Muscle layer of duodenum (tissue), 2 donors: ENCODE data around the gene TEC.

ENCODE experiments used
- H3K27ac ChIP-seq: one replicate; pipeline ENCODE4 v1.7.0; 2013; ENCODE audit warnings: mild to moderate bottlenecking, low read length
- H3K27me3 ChIP-seq: one replicate; pipeline ENCODE4 v1.7.0; 2013; ENCODE audit warnings: low read depth, mild to moderate bottlenecking, control low read depth, low read length
- H3K36me3 ChIP-seq, 2 donors: one replicate each; pipeline ENCODE4 v1.7.0; 2013; ENCODE audit warnings: low read length in 2 of 2, control low read depth in 1 of 2, mild to moderate bottlenecking in 1 of 2; ENCODE audit not compliant: insufficient read depth in 2 of 2, control insufficient read depth in 1 of 2
- H3K4me1 ChIP-seq, 2 donors: one replicate each; pipeline ENCODE4 v1.7.0; 2013; ENCODE audit warnings: low read length in 2 of 2, mild to moderate bottlenecking in 2 of 2, control low read depth in 1 of 2, moderate library complexity in 1 of 2; ENCODE audit not compliant: insufficient read depth in 2 of 2, control insufficient read depth in 1 of 2
- H3K4me3 ChIP-seq, 2 donors: one replicate each; pipeline ENCODE4 v1.7.0; 2013; ENCODE audit warnings: low read length in 2 of 2, low read depth in 1 of 2, mild to moderate bottlenecking in 1 of 2
- H3K9me3 ChIP-seq, 2 donors: one replicate each; pipeline ENCODE4 v1.7.0; 2013; ENCODE audit warnings: low read length in 2 of 2, control low read depth in 1 of 2, mild to moderate bottlenecking in 1 of 2; ENCODE audit not compliant: control insufficient read depth in 1 of 2
- donor health status: healthy.

The TEC gene

DNA sequence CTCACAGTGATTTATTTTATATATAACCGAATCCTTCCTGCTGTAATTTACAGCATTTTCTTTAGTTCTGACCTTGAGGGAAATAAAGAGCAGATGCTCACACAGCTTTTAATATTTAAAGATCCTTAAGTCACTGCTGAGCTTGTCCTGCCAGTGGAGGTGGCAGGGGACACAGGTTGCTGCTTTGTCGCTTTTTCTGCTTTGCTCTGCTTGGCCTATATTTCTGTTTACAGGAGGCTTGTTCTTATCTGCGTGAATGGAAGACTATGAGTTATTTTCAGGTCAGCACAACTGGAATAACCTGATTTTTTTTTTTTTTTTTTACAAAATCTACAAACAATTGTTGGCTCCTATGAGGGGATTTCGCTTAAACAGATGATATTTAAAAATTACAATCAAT lies 137.9 kb downstream of the TEC start:
- H3K27ac ChIP-seq = no peak overlapping the region
- H3K27me3 ChIP-seq = no peaks in the 10 kb centered on the region
- H3K4me1 ChIP-seq = peaks cover 4 to 6% of the 10 kb centered on the region in 2 donors

DNA sequence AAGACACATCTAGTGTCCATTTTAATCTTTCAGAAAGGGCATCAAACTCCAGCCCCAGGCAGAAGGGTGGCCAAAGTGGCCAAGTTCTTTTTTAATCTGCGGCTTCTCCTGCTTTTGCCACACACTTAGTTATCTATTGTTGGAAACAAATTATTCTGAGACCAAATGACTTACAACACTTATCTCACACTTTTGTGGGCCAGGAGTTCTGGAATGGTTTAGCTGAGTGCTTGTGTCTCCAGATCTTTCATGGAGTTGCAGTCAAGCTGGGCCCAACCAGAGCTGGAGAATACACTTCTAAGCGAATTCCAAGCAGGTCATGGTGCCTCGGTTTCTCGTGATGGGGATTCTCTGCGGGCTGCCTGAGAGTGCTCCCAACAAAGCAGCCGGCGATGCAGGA lies 139.5 kb downstream of the TEC start:
- Histone ChIP-seq H3K9me3 (no peaks in the 10 kb centered on the region), H3K27me3 (no peaks in the 10 kb centered on the region), H3K36me3 (no peaks in the 10 kb centered on the region), H3K4me1 (peaks cover 4 to 6% of the 10 kb centered on the region in 2 donors), H3K4me3 (no peak overlapping the region), H3K27ac (no peak overlapping the region)

More for the DNA sequence above, 137.9 kb downstream of the TEC start:
- no peaks in the 10 kb centered on the region for H3K9me3 ChIP-seq
- peaks cover 0 to 10% of the 10 kb centered on the region in 2 donors for H3K36me3 ChIP-seq
- H3K4me3 ChIP-seq = no peak overlapping the region

DNA sequence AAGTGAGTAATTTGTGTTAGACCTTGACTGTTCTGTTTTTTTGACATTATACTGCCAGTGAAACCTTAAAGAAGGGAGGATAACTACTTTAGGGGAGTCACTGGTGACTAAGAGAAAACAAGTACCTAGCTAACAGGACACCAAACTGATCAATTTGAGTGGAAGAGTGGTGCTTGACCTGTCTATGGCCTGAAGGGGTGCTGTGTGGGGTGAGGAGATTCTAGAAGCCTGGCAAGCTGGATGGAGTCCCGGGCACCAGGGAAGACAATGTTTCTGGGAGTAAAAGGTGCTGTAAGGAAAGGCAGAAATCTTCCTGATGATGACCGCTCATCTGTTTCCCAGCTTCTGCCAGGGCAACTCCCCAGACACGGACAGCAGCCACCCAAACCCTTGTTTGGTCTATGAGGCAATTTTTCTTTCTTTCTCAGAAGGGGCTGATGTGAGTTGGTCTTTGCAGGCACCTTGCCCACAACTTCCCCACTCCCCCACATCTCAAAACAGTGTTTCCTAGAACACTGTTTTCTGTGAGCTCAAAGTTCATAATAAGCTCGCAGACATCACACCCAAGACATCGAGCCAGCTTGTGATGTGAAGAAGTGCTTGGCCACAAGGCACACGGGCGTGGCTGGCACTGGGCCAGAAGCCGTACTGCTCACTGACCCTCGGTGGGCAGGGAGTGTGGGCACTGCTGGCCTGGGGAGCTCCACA lies 140.2 kb downstream of the TEC start:
- no peaks in the 10 kb centered on the region for H3K36me3 ChIP-seq
- peaks cover 4 to 6% of the 10 kb centered on the region in 2 donors for H3K4me1 ChIP-seq
- H3K4me3 ChIP-seq = no peak overlapping the region
- no peaks in the 10 kb centered on the region for H3K9me3 ChIP-seq
- no peaks in the 10 kb centered on the region for H3K27me3 ChIP-seq
- H3K27ac ChIP-seq = no peak overlapping the region

DNA sequence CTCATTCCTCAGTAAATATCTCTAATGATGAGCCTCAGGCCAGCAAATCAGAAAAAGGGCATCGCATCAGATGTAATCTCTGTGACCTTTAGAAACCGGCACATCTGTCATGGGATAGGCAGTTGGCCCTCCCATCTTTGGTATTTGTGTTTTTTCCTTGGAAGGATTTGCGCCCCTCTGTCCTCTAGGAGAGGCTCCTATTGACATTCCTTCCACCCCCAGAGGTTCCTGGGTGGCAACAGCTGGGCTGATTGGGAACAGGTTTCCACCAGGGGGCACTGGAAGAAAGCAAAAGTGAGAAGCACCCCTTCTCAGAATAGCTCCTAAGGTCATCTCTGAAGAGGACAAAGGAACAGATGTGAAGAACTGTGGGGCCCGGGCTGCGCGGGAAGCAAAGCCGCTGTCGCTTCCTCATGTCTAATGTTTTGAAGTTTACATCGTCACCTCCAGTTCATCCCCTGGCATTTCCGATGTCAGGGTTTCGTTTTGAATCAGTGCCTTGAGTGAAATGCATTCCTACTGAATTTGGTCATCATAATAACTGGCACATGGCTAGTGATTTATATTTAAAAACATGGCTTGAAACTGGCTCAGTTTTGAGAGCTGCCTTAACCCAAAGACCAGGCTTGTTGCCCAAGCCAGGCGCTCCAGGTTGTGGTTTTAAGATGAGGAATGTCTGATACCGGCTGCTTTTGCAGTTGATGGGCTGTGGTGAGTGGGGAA lies 141.8 kb downstream of the TEC start:
- no peaks in the 10 kb centered on the region for H3K27me3 ChIP-seq
- no peaks in the 10 kb centered on the region for H3K9me3 ChIP-seq
- H3K36me3 ChIP-seq = no peaks in the 10 kb centered on the region
- H3K4me1 ChIP-seq = peaks cover 4 to 6% of the 10 kb centered on the region in 2 donors
- H3K4me3 ChIP-seq = peak overlapping the region; percentile 37 to 47
- no peak overlapping the region for H3K27ac ChIP-seq

DNA sequence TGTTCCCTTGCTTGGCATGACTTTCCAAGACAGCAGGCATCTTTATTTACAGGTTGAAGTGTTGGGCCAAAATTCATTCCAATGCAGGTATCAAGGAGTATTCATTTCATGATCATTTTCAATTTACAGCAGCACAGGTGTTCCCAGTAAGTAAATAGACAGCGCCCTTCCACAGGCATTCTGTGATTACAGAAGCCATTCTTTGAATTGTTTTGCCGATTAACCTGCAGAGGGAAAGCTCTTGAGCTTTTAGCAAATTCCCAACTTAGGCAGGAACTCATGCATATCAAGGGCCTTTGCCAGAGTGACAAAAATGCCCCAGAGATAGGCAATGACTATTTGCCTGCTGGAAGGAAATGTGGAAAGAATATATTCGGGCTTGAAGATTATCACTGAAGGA lies 142.4 kb downstream of the TEC start:
- no peaks in the 10 kb centered on the region for H3K27me3 ChIP-seq
- H3K27ac ChIP-seq = no peak overlapping the region
- no peaks in the 10 kb centered on the region for H3K9me3 ChIP-seq
- H3K4me1 ChIP-seq = peaks cover 4 to 6% of the 10 kb centered on the region in 2 donors
- H3K36me3 ChIP-seq = no peaks in the 10 kb centered on the region
- peak overlapping the region in 1 of 2 donors; percentile 37 for H3K4me3 ChIP-seq

DNA sequence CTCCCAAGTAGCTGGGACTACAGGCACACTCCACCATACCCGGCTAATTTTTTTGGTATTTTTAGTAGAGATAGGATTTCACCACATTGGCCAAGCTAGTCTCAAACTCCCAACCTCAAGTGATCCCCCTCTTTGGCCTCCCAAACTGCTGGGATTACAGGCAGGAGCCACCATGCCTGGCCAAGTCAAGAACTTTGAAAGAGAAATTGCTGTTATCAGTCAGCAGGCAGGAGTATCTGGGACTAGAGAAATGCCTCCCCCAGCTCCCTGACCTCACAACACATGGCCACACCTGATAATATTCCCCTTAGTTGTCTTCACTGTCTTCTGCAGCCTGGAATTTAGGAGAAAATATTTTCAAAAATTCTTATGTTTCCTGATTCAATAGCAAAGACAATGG lies 143.0 kb downstream of the TEC start:
- H3K27me3 ChIP-seq = no peaks in the 10 kb centered on the region
- H3K9me3 ChIP-seq = no peaks in the 10 kb centered on the region
- H3K4me1 ChIP-seq = peaks cover 4 to 6% of the 10 kb centered on the region in 2 donors
- H3K36me3 ChIP-seq = no peaks in the 10 kb centered on the region
- no peak overlapping the region for H3K4me3 ChIP-seq
- no peak overlapping the region for H3K27ac ChIP-seq

DNA sequence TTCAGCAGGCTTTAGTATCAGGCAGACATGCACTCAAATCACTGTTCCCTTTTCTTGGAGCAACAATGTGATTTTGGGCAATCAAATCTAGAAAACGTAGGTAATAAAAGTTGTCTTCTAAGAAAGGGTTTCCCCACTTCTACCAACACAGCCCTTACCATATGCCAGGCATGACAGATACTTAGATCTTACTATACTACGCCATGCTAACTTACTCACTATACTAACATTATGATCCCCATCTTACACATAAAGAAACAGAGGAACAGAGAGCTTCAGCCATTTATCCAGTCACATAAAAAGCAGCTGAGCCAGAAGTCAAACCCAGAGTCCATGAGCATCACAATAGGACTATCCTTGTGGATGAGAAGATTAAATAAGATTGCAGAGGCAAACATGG lies 144.8 kb downstream of the TEC start:
- Histone ChIP-seq H3K27me3 (no peaks in the 10 kb centered on the region), H3K36me3 (no peaks in the 10 kb centered on the region), H3K27ac (no peak overlapping the region), H3K4me1 (peaks cover 4 to 6% of the 10 kb centered on the region in 2 donors), H3K9me3 (no peaks in the 10 kb centered on the region), H3K4me3 (no peak overlapping the region)

DNA sequence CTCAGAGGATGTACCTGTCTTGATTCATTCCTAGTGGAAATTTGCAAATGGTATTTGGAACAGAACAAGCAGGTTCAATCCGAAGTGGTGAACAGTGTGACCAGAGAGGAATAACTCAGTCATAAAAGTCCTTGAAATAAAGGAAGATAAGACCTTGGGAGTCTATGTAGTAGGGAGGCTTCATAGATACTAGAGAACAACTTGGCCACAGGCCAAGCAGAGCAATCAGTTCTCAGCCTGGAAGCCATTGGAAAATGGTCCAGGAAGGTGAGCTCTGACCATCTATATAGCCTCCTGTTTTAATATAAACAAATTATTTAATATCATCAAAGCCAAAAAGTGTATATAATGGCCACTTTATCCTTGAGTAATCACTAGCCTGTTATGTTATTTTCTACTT lies 146.9 kb downstream of the TEC start:
- no peaks in the 10 kb centered on the region for H3K36me3 ChIP-seq
- peaks cover 0 to 6% of the 10 kb centered on the region in 2 donors for H3K4me1 ChIP-seq
- no peaks in the 10 kb centered on the region for H3K9me3 ChIP-seq
- no peaks in the 10 kb centered on the region for H3K27me3 ChIP-seq
- no peak overlapping the region for H3K4me3 ChIP-seq
- no peak overlapping the region for H3K27ac ChIP-seq

DNA sequence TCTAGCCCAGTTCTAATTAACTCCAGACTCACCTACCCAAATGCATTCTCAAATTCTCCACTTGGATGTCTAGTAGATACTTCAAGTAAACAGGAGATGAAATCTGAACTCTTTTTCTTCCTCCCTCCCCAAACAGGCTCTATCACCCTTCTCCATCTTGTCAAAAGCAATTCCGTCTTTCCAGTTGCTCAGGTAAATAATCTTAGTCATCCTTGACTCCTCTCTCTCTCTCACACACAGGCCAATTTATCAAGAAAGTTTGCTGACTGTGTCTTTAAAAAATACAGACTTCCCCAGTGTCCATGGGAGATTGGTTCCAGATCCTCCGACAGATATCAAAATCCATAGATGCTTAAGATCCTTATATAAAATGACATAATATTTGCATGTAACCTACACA lies 148.5 kb downstream of the TEC start:
- H3K27ac ChIP-seq = no peak overlapping the region
- H3K4me3 ChIP-seq = no peak overlapping the region
- H3K9me3 ChIP-seq = no peaks in the 10 kb centered on the region
- no peaks in the 10 kb centered on the region for H3K27me3 ChIP-seq
- no peaks in the 10 kb centered on the region for H3K4me1 ChIP-seq
- no peaks in the 10 kb centered on the region for H3K36me3 ChIP-seq

DNA sequence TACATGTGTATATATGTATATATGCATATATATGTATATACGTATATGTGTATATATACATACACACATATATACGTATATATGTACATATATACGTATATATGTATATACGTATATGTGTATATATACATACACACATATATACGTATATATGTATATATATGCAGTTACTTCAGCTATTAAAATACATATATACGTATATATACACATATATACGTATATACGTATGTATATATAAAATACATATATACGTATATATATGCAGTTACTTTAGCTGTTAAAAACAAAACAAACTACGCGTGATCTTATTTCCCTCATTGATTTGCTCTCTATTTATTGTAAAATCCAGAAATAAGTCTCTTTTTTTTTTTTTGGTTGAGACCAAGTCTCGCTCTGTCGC lies 149.5 kb downstream of the TEC start:
- H3K4me1 ChIP-seq = no peaks in the 10 kb centered on the region
- H3K36me3 ChIP-seq = no peaks in the 10 kb centered on the region
- no peak overlapping the region for H3K27ac ChIP-seq
- H3K27me3 ChIP-seq = no peaks in the 10 kb centered on the region
- H3K9me3 ChIP-seq = no peaks in the 10 kb centered on the region
- H3K4me3 ChIP-seq = no peak overlapping the region

DNA sequence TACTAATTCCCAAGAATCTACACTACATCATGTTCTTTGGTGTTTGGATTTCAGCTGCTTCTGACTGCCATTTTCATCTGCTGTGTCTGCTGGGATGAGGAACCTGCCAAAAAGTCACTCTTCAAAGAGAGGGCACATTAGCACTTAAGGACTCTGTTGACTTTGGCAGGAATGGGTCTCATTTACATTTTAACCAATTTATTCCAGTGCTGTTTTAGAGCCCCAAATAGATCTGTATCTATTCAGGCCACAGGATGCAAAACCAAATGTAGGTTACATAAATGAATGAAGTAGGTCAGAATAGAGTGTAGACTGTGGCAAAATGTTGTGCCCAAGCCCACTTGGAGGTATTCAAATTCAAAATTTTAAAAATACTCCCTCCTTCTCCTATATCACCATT lies 150.0 kb downstream of the TEC start:
- H3K9me3 ChIP-seq = no peaks in the 10 kb centered on the region
- no peak overlapping the region for H3K4me3 ChIP-seq
- H3K27ac ChIP-seq = no peak overlapping the region
- no peaks in the 10 kb centered on the region for H3K36me3 ChIP-seq
- H3K4me1 ChIP-seq = no peaks in the 10 kb centered on the region
- H3K27me3 ChIP-seq = no peaks in the 10 kb centered on the region
